Smooth muscle cell (in vitro differentiated cells): ENCODE measurements around the gene ZBTB11. TPM values are rescaled to one million over a fixed set of nuclear protein-coding genes. Genes with fewer than 3 reads are reported as not detected.

Experiments used
- DNase-seq: peaks from one replicate; lab custom pipeline; 2025; ENCODE audit not compliant: unreplicated experiment; lab: John Stamatoyannopoulos, UW
- H2AFZ ChIP-seq: fragments of 200-600 bp; sonication (generic); 2 replicates; pipeline ENCODE4 v1.6.0; 2016; ENCODE audit warnings: antibody characterized with exemption, low read depth, mild to moderate bottlenecking
- H3F3A ChIP-seq: fragments of 200-600 bp; sonication (generic); 2 replicates; pipeline ENCODE4 v1.6.0; 2017; ENCODE audit warnings: antibody characterized with exemption, low read depth
- H3K27ac ChIP-seq: fragments of 200-600 bp; sonication (generic); 2 replicates; pipeline ENCODE4 v1.5.1; 2016; ENCODE audit warnings: low read depth, mild to moderate bottlenecking
- H3K27me3 ChIP-seq: fragments of 200-600 bp; sonication (generic); 2 replicates; pipeline ENCODE4 v1.6.1; 2016; ENCODE audit warnings: low read depth, mild to moderate bottlenecking
- H3K36me3 ChIP-seq: fragments of 200-600 bp; sonication (generic); 2 replicates; pipeline ENCODE4 v1.5.1; 2016; ENCODE audit warnings: low read depth
- H3K4me1 ChIP-seq: fragments of 200-600 bp; sonication (generic); 2 replicates; pipeline ENCODE4 v1.5.1; 2016; ENCODE audit warnings: low read depth
- H3K4me2 ChIP-seq: fragments of 200-600 bp; sonication (generic); 2 replicates; pipeline ENCODE4 v1.6.0; 2016; ENCODE audit warnings: mild to moderate bottlenecking
- H3K4me3 ChIP-seq: fragments of 200-600 bp; sonication (generic); 2 replicates; pipeline ENCODE4 v1.5.1; 2016; ENCODE audit warnings: mild to moderate bottlenecking
- H3K79me2 ChIP-seq: fragments of 200-600 bp; sonication (generic); 2 replicates; pipeline ENCODE4 v1.6.0; 2016; ENCODE audit warnings: low read depth, mild to moderate bottlenecking
- H3K9ac ChIP-seq: fragments of 200-600 bp; sonication (generic); 2 replicates; pipeline ENCODE4 v1.6.0; 2016; ENCODE audit warnings: low read depth
- H3K9me3 ChIP-seq: fragments of 200-600 bp; sonication (generic); replicated peaks from 2 replicates; pipeline ENCODE4 v1.5.1; 2016; ENCODE audit warnings: low read depth
- H4K20me1 ChIP-seq: fragments of 200-600 bp; sonication (generic); 2 replicates; pipeline ENCODE4 v1.6.0; 2016; ENCODE audit warnings: low read depth
- WGBS: methylation state at CpG from one replicate; pipeline ENCODE4 v1.1.7; 2016; ENCODE audit warnings: low lambda C conversion rate; 5-methylcytosine and 5-hydroxymethylcytosine counted together
- polyA plus RNA-seq: library from polyadenylated mRNA; unstranded; fragments of >200 nt; fragmentation: Nextera tagmentation; extraction: Ambion mirVana; gene quantifications from 2 replicates; pipeline ENCODE4 v1.2.1, GENCODE V29; 2016
- total RNA-seq: library from RNA; depleted of rRNA; stranded (reverse); fragments of >200 nt; gene quantifications from 2 replicates; pipeline ENCODE4 v1.2.3, GENCODE V29; 2014
- TF ChIP-seq, protein P1 (sequence below): fragments of 200-600 bp; sonication (generic); IDR thresholded peaks from 2 replicates; pipeline ENCODE4 v1.5.1; 2017; ENCODE audit warnings: borderline replicate concordance, mild to moderate bottlenecking, antibody characterized with exemption; ENCODE audit not compliant: insufficient read depth, poor library complexity, severe bottlenecking

The ZBTB11 gene
- total and polyA plus RNA-seq, 2 experiments from 2014 or later: 9.1 to 33.7 TPM

DNA sequence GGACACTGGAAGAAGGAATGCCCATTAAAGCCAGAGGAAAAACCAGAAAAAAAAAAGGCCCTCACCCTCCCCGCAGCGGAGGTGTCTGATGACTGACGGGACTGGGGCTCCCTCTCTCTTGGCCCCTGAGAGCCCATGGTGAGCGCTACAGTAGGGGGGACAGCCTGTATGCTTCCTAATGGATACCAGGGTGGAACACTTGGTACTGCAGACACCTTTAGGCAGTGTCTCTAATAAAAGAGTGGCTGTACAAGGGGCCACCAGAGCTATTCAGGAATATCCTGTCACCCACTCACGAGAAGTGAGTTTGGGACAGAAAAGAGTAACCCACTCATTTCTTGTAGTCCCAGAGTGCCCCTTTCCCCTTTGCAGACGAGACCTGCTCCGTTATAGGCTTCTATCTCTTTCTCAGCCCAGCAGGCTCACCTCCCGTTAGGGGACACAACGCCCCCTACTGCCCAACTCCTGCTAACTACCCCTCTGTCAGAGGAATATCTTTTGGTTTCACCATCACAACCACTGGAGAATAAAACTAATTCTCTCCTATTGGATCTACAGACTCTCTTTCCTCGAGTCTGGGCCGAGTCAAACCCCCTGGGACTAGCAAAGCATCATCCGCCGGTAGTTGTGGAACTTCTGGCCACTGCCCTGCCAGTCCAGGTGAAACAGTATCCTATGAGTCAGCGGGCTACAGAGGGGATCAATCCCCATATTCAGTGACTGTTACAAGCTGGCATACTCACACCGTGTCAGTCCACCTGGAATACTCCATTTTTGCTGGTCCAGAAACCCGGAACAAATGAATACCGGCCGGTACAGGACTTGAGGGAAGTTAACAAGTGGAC is 40.8 kb downstream of the ZBTB11 start:
- TF ChIP-seq, protein P1, sequence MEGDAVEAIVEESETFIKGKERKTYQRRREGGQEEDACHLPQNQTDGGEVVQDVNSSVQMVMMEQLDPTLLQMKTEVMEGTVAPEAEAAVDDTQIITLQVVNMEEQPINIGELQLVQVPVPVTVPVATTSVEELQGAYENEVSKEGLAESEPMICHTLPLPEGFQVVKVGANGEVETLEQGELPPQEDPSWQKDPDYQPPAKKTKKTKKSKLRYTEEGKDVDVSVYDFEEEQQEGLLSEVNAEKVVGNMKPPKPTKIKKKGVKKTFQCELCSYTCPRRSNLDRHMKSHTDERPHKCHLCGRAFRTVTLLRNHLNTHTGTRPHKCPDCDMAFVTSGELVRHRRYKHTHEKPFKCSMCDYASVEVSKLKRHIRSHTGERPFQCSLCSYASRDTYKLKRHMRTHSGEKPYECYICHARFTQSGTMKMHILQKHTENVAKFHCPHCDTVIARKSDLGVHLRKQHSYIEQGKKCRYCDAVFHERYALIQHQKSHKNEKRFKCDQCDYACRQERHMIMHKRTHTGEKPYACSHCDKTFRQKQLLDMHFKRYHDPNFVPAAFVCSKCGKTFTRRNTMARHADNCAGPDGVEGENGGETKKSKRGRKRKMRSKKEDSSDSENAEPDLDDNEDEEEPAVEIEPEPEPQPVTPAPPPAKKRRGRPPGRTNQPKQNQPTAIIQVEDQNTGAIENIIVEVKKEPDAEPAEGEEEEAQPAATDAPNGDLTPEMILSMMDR: peak; percentile 55
- 55% methylated on average over 18 of the region's 18 CpGs for WGBS
- Histone ChIP-seq H3K9ac (no peak overlapping the region), H3K4me3 (no peak overlapping the region), H3K27ac (no peak overlapping the region), H2AFZ (no peak overlapping the region), H3F3A (no peaks in the 10 kb centered on the region), H3K27me3 (no peaks in the 10 kb centered on the region), H3K4me2 (no peak overlapping the region), H3K9me3 (no peaks in the 10 kb centered on the region), H3K79me2 (no peaks in the 10 kb centered on the region), H3K36me3 (no peaks in the 10 kb centered on the region), H4K20me1 (no peaks in the 10 kb centered on the region), H3K4me1 (peaks cover 5% of the 10 kb centered on the region)
- peak; percentile 9 for DNase-seq

DNA sequence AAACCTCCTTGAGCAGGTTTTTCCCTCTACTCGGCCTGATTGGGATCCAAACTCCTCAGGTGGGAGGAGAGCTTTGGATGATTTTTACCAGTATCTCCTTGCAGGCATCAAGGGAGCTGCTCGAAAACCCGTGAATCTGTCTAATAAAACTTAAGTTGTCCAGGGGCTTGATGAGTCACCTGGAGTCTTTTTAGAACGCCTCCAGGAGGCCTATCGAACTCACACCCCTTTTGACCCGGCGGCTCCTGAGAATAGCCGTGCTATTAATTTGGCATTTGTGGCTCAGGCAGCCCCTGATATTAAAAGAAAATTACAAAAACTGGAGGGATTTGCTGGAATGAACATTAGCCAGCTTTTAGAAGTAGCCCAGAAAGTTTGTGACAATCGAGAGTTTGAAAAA is 41.6 kb downstream of the ZBTB11 start:
- Histone ChIP-seq H3K4me2 (peak overlapping the region; percentile 4), H3K27me3 (no peaks in the 10 kb centered on the region), H3K4me1 (peaks cover 5% of the 10 kb centered on the region), H3K79me2 (no peaks in the 10 kb centered on the region), H3K9ac (no peak overlapping the region), H3K4me3 (no peak overlapping the region), H3F3A (no peaks in the 10 kb centered on the region), H3K27ac (no peak overlapping the region), H4K20me1 (no peaks in the 10 kb centered on the region), H2AFZ (no peak overlapping the region), H3K9me3 (no peaks in the 10 kb centered on the region), H3K36me3 (no peaks in the 10 kb centered on the region)
- DNase-seq: no peak
- TF ChIP-seq, protein P1: no peak
- WGBS: 50% methylated on average over 9 of the region's 9 CpGs

DNA sequence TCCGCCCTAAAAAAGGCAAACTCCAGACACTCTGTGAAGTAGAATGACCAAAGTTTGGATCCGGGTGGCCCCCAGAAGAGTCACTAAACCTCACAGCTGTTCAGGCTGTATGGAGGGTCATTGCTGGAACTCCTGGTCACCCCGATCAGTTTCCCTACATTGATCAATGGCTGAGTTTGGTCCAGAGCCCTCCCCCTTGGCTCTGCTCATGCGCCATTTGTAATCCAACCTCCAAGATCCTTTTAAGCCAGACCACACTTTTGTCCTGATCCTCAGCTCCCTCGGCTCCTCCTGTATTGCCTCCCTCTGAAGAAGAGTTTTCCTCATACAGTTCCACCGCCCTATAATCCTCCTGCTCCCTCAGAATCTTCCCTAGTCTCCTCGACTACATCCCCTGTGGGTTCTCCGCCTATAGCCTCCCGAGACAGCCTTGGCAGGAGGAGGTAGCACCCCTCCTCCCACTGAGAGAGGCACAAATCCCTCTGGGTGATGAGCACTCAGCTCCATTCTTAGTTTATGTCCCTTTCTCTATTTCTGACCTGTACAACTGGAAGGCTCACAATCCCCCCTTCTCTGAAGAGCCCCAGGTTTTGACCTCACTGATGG is 42.2 kb downstream of the ZBTB11 start:
- no peak for DNase-seq
- Histone ChIP-seq H4K20me1 (no peaks in the 10 kb centered on the region), H3K27me3 (no peaks in the 10 kb centered on the region), H3K4me1 (peaks cover 5% of the 10 kb centered on the region), H2AFZ (no peak overlapping the region), H3K9ac (no peak overlapping the region), H3F3A (no peaks in the 10 kb centered on the region), H3K9me3 (no peaks in the 10 kb centered on the region), H3K4me3 (no peak overlapping the region), H3K27ac (no peak overlapping the region), H3K36me3 (no peaks in the 10 kb centered on the region), H3K79me2 (no peaks in the 10 kb centered on the region), H3K4me2 (no peak overlapping the region)
- TF ChIP-seq, protein P1: no peak
- 66% methylated on average over 9 of the region's 9 CpGs for WGBS
